ENCODE measurements around the gene NAV2.

NAV2 gene

GRCh38 chr11:20034941-20035340 is 322.3 kb downstream of the NAV2 start:
- FAIRE-seq = no peak
- no peak for DNase-seq (ENCODE audit: low spot score)

DNA sequence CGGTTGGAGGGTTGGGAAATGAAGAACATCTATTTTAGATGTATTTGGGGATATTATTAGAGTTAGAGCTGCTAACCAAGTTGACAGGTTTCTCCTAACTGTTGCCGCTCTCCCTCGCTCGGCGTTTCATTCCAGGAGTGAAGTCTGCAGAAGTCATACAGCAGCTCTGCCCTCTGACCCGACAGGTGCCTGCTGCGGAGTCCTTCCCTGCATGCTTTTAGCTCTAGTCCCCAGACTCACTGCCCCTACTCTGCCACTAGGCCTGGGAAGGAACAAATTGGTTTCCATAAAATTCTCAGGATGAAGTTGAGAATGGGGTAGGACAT is 322.7 kb downstream of the NAV2 start:
- FAIRE-seq = no peak
- DNase-seq (ENCODE audit: low spot score) = no peak

- FAIRE-seq = peak; percentile 55
- peak; percentile 84 for DNase-seq (ENCODE audit: low spot score)
Observed at GRCh38 chr11:20035701-20036601, 323.3 kb downstream of the NAV2 start.

DNA sequence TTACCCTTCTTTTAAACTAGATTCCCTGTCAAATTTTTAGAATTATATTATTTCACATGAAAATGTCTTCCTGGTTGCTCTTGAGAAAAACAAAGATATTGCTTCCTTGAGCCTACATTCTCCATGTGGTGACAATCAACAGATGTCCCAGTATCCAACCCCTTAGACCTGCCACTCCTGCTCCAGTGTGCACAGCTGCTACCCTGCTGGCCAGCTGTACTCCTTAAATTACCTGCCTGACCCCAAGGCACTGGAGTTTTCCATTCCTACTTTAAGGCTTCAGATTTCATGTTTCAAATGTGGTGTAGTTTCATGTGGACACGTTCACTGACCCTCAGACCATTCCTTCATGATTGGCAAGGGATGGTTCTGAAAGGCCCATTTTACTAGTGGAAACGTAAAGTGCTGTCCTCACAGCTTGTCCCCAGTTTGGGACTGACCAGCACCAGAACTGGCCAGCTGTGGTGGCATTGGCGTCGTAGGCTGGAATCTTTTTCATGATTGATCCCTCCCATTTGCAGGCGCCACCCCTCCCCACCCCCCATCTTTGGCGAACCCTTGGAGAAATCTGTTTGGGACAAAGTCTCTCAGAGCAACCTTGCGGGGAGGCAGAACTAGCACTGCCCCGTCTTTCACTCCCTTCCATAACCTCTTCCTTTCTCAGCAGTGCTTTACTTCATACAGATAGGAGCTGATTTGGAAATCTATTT is 324.1 kb downstream of the NAV2 start:
- FAIRE-seq = no peak
- no peak for DNase-seq (ENCODE audit: low spot score)

GRCh38 chr11:20037396-20038153 is 324.9 kb downstream of the NAV2 start:
- DNase-seq (ENCODE audit: low spot score) = no peak
- FAIRE-seq = no peak

DNA sequence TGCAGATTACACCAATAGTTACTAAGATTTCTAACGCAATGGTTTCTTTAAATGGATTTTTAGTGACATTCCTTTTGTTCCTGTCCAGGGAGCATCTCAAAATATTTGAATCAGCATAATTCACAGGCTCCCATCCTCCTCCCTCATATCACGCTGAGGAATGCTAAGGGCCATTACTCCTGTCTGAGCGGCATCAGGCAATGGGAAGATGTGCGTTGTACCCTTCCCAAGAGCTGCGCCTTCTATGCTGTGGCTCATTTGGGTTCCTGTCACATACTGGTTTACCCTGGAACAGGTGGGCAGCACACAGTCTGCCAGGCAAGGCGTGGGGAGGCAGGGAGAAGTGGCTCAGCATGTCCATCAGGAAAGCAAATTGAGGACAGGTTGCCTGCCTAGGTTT is 325.8 kb downstream of the NAV2 start:
- DNase-seq (ENCODE audit: low spot score) = no peak
- FAIRE-seq = no peak

DNA sequence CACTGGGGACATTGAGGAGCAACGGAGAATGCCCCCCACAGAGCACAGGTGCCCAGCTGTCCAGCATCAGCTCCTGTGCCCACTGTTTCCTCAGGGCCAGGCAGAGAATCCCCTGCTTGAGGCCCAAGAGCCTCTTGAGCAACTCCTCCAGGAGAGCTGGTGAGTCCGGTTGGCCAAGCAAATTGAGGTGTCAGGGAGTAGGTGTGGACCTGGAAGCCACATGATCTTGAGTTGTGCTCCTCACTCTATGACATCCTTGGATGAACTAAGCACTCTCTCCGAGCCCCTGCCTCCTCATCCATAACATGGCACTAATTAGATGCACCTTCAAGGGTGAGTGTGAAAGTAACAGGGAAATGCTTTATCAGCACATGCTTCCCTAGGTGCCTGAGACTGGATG is 326.3 kb downstream of the NAV2 start:
- no peak for FAIRE-seq

DNA sequence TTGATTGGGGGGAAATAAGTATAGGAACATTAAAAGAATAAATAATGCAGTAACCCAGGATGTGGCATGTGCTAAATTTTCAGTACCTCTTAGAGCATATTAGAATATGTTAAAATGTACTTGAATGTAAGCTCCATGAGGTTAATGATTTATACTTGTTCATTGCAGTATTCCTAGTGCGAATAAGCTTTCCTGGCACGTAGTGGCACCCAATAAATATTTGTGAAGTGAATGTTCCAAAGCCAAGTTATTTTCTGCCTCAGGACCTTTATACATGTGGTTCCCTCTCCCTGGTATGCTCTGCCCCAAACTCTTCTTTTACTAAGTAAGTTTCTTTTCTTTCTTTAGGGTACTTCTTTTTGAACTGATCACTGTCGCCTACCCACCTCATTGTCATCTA is 328.9 kb downstream of the NAV2 start:
- FAIRE-seq = no peak
- DNase-seq (ENCODE audit: low spot score) = no peak

More for the DNA sequence above, 326.3 kb downstream of the NAV2 start:
- no peak for DNase-seq (ENCODE audit: low spot score)

DNA sequence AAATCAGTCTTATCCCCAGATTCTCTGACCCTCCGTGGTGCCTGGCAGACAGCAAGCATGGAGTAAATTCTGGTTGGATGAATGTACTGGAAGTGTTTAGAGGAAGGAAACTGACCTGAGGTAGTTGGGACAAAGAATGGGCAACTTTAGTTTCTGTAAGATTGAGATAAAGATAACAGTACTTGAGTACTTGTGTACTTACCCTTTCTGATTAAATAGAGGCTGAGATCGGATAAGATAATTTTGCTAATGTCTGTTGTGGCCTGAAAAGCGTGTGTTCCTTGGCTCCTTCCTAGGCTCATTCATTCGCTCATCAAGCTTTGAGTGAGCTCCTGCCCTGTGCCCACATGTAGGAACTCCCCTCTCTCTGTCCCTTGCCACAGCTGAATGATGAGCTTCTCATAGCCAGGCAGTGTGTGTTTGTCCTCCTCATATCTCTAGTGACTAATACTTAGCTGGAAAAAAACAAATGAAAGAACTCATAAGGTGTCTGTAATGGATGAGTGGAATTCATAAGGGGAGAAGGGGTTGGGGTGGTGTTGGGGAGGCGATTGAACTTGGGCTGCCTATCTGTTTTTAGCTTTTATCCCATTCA is 329.5 kb downstream of the NAV2 start:
- peak; percentile 14 for DNase-seq (ENCODE audit: low spot score)
- FAIRE-seq = no peak

DNA sequence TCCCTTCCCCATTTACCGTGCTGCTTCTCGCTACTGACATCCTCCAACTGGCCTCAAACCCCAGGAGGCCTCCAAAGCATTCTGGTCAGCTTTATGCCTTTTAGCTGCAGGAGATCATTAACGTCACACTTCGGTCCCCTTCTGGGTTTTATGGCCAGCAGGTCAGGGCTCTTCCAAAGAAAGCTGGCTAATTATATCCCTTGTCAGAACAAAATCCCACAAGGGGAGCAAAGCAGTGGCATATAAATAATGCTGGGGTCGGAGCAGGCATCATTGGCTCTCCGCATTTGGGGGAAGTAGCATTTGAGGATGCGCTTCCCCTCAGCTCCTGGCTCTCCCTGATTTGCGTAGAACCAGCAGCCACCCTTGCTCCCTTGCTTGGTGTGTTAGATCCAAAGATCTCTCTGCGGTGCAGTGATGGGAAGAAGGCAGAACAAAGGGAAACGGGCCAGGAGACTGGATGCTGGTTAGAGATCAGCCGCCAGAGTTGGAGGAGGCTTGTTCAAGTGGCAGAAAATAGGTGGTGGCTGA is 330.2 kb downstream of the NAV2 start:
- no peak for FAIRE-seq
- DNase-seq (ENCODE audit: low spot score) = no peak

DNA sequence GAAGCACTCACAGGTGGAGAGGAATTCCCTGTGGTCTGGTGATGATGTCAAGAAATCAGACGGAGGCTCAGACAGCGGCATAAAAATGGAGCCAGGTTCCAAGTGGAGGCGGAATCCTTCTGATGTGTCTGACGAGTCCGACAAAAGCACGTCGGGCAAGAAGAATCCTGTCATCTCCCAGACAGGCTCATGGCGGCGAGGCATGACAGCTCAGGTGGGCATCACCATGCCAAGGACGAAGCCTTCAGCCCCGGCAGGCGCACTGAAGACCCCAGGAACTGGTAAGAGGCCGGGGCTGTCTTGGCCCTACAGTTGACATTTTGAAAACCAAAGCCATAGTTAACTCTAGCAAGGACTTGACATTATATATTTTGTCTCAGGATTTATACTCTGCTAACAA is 331.4 kb downstream of the NAV2 start:
- DNase-seq (ENCODE audit: low spot score) (no peak), FAIRE-seq (no peak)

GRCh38 chr11:20045098-20045688 is 332.6 kb downstream of the NAV2 start:
- FAIRE-seq = no peak
- DNase-seq (ENCODE audit: low spot score) = no peak

- DNase-seq (ENCODE audit: low spot score) = no peak
- FAIRE-seq = no peak
Observed at GRCh38 chr11:20046416-20046815, 333.8 kb downstream of the NAV2 start.

GRCh38 chr11:20047006-20047768 is 334.6 kb downstream of the NAV2 start:
- FAIRE-seq (no peak), DNase-seq (ENCODE audit: low spot score) (no peak)

DNA sequence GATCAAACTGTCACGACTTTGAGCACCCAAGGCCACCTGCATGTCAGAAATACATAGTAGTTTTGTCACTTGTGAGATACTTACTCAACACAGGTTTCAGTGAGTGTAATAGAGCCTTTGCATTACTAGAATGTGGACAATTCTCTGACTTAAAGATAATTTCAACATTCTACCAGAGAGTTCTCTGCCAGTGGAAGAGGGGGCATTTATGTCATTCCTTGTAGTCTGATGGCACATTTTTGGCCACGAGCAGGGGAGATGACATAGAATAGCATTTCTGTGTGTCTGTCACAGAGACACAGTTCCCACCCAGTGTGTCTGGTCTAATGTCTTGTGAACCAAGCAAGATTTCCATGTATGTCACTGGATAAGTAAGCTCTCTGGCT is 335.1 kb downstream of the NAV2 start:
- FAIRE-seq (no peak), DNase-seq (ENCODE audit: low spot score) (no peak)

DNA sequence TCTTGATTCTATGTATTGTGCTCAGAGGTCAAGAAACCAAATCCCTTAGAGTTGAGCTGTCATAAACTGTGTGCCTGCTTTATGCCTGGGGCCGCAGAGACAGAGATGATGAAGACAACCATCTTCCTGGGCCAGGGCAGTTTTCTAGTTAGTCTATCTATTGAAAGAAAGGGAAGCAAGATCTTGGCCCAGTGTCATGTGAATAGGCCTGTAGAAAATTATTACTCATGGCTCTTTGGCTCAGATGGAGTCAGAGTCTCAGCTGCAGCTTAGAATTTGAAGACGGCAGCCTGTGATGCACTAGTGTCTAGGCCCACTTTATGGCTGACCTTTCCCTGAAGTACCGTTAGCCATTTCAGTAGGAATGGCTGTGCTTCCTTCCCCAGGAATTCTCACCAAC is 335.6 kb downstream of the NAV2 start:
- DNase-seq (ENCODE audit: low spot score) = no peak
- no peak for FAIRE-seq

DNA sequence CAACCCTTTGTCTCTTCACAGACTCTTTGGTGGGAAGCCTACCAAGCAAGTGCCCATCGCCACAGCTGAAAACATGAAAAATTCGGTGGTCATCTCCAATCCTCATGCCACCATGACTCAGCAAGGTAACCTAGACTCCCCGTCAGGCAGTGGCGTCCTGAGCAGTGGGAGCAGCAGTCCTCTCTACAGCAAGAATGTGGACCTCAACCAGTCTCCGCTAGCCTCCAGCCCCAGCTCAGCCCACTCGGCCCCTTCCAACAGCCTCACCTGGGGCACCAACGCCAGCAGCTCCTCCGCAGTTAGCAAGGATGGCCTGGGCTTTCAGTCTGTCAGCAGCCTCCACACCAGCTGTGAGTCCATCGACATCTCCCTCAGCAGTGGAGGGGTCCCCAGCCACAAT is 336.1 kb downstream of the NAV2 start:
- no peak for FAIRE-seq
- DNase-seq (ENCODE audit: low spot score) = no peak

GRCh38 chr11:20049231-20049630 is 336.6 kb downstream of the NAV2 start:
- no peak for DNase-seq (ENCODE audit: low spot score)
- no peak for FAIRE-seq

DNA sequence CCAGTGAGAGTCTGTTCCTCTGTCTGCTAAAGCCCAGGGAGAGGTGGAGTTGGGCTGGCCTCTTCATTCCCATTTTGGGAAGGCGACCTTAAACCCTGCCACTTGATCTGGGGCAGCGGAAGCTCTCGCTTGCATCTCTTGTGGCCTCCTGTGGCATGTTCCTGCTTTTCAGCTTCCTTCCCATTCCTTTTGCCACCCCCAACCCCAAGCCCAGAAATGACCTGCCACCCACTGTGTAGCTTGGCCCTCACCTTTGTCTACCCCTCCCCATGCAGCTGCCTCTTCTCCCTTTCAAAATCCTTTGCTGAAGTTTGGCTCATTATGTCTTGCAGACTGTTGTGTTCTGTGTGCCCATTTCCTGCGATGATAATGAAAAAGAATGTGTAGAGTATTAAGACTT is 337.4 kb downstream of the NAV2 start:
- no peak for FAIRE-seq
- DNase-seq (ENCODE audit: low spot score) = no peak

- FAIRE-seq = no peak
- DNase-seq (ENCODE audit: low spot score) = no peak
Observed at GRCh38 chr11:20050551-20051333, 338.1 kb downstream of the NAV2 start.
